GM23338 (cell line): ENCODE results near the gene SCAMP1. TPM values are rescaled to one million over a fixed set of nuclear protein-coding genes. Genes with fewer than 3 reads are reported as not detected.

ENCODE experiments used
- ATAC-seq: fragments of 200-7000 bp; cut with Tn5 transposase; 3 replicates; pipeline ENCODE4 v1.9.1; 2020
- DNase-seq: peaks from one replicate; pipeline ENCODE4 v3.0.0-alpha.2; 2015; ENCODE audit warnings: low spot score
- H2AFZ ChIP-seq: fragments of 200-600 bp; sonication (generic); 2 replicates; pipeline ENCODE4 v1.8.0; 2016; ENCODE audit warnings: antibody characterized with exemption, mild to moderate bottlenecking, moderate library complexity
- H3F3A ChIP-seq: fragments of 200-600 bp; sonication (generic); replicated peaks from 2 replicates; pipeline ENCODE4 v1.8.0; 2017; ENCODE audit warnings: antibody characterized with exemption, mixed run types, low read depth
- H3K27ac ChIP-seq: fragments of 200-600 bp; sonication (generic); 2 replicates; pipeline ENCODE4 v1.6.1; 2016; ENCODE audit warnings: low read depth
- H3K27me3 ChIP-seq: fragments of 200-600 bp; sonication (generic); 2 replicates; pipeline ENCODE4 v1.8.0; 2016; ENCODE audit warnings: mild to moderate bottlenecking, mixed run types, moderate library complexity; ENCODE audit not compliant: insufficient read depth
- H3K36me3 ChIP-seq: fragments of 200-600 bp; sonication (generic); 2 replicates; pipeline ENCODE4 v1.8.0; 2016; ENCODE audit warnings: mild to moderate bottlenecking; ENCODE audit not compliant: insufficient read depth
- H3K4me1 ChIP-seq: fragments of 200-600 bp; sonication (generic); 2 replicates; pipeline ENCODE4 v1.8.0; 2016; ENCODE audit warnings: mild to moderate bottlenecking, moderate library complexity; ENCODE audit not compliant: insufficient read depth
- H3K4me2 ChIP-seq: fragments of 200-600 bp; sonication (generic); 2 replicates; pipeline ENCODE4 v1.7.1; 2017; ENCODE audit warnings: mixed run types
- H3K4me3 ChIP-seq: fragments of 200-600 bp; sonication (generic); 2 replicates; pipeline ENCODE4 v1.6.1; 2016; ENCODE audit warnings: mixed run types
- H3K79me2 ChIP-seq: fragments of 200-600 bp; sonication (generic); replicated peaks from 2 replicates; pipeline ENCODE4 v1.8.0; 2017; ENCODE audit warnings: mild to moderate bottlenecking; ENCODE audit not compliant: insufficient read depth
- H3K9me2 ChIP-seq: fragments of 200-600 bp; sonication (generic); 2 replicates; pipeline ENCODE4 v1.8.0; 2017; ENCODE audit not compliant: insufficient read depth
- H4K20me1 ChIP-seq: fragments of 200-600 bp; sonication (generic); replicated peaks from 2 replicates; pipeline ENCODE4 v1.8.0; 2017; ENCODE audit warnings: mild to moderate bottlenecking; ENCODE audit not compliant: insufficient read depth
- H3K27ac Mint-ChIP-seq: 2 replicates; pipeline ENCODE4 v1.8.0; 2020; ENCODE audit warnings: inconsistent platforms, mild to moderate bottlenecking, moderate library complexity, mixed read lengths
- H3K27me3 Mint-ChIP-seq: 3 replicates; pipeline ENCODE4 v1.8.0; 2022; ENCODE audit warnings: low read depth, mild to moderate bottlenecking, moderate library complexity, mixed read lengths, inconsistent platforms; ENCODE audit not compliant: insufficient read depth, poor library complexity
- H3K36me3 Mint-ChIP-seq: 3 replicates; pipeline ENCODE4 v1.8.0; 2021; ENCODE audit warnings: low read depth, mild to moderate bottlenecking, inconsistent platforms, moderate library complexity, mixed read lengths
- H3K4me1 Mint-ChIP-seq: 3 replicates; pipeline ENCODE4 v1.8.0; 2020; ENCODE audit warnings: mild to moderate bottlenecking, inconsistent platforms, mixed read lengths
- H3K4me3 Mint-ChIP-seq: 3 replicates; pipeline ENCODE4 v1.8.0; 2021; ENCODE audit warnings: moderate library complexity, mild to moderate bottlenecking, inconsistent platforms, mixed read lengths
- H3K9me3 Mint-ChIP-seq: 3 replicates; pipeline ENCODE4 v1.8.0; 2020; ENCODE audit warnings: moderate library complexity, mild to moderate bottlenecking, inconsistent platforms, mixed read lengths
- EZH2 ChIP-seq: fragments of 200-600 bp; sonication (generic); IDR thresholded peaks from one replicate; pipeline ENCODE4 v1.8.0; 2017; ENCODE audit warnings: antibody characterized with exemption, mild to moderate bottlenecking, low read depth; ENCODE audit not compliant: unreplicated experiment
- EZH2phosphoT487 ChIP-seq: fragments of 200-600 bp; sonication (generic); IDR thresholded peaks from one replicate; pipeline ENCODE4 v1.8.1; 2018; ENCODE audit warnings: antibody characterized with exemption; ENCODE audit not compliant: unreplicated experiment
- JUNB ChIP-seq: IDR thresholded peaks from one replicate; pipeline ENCODE4 v1.6.1; 2016; ENCODE audit warnings: antibody characterized with exemption; ENCODE audit not compliant: unreplicated experiment
- POLR2AphosphoS5 ChIP-seq: IDR thresholded peaks from 2 replicates; pipeline ENCODE4 v1.6.1; 2016; ENCODE audit warnings: antibody characterized with exemption, low read depth
- STAT1 ChIP-seq: IDR thresholded peaks from one replicate; pipeline ENCODE4 v1.6.1; 2016; ENCODE audit warnings: antibody characterized with exemption; ENCODE audit not compliant: unreplicated experiment
- polyA plus RNA-seq: library from polyadenylated mRNA; unstranded; fragments of >200 nt; fragmentation: Nextera tagmentation; extraction: Ambion mirVana; gene quantifications from 2 replicates; pipeline ENCODE4 v1.2.1, GENCODE V29; 2016
- total RNA-seq: library from RNA; depleted of rRNA; stranded (reverse); fragments of >200 nt; shearing (Covaris generic); gene quantifications from 2 replicates; pipeline ENCODE4 v1.2.3, GENCODE V29; 2014
- TF ChIP-seq, protein P1 (sequence below): fragments of 250-450 bp; sonication (Bioruptor Pico); IDR thresholded peaks from 2 replicates; pipeline ENCODE4 v1.5.0; 2020; ENCODE audit warnings: mild to moderate bottlenecking, moderate library complexity
- TF ChIP-seq, protein P2 (sequence below): IDR thresholded peaks from one replicate; pipeline ENCODE4 v1.6.1; 2018; ENCODE audit warnings: antibody characterized with exemption; ENCODE audit not compliant: unreplicated experiment
- TF ChIP-seq, protein P3 (sequence below): IDR thresholded peaks from 2 replicates; pipeline ENCODE4 v1.6.1; 2016; ENCODE audit warnings: antibody characterized with exemption

Gene SCAMP1
- total and polyA plus RNA-seq, 2 experiments from 2014 or later = 26.8 to 53.9 TPM

DNA sequence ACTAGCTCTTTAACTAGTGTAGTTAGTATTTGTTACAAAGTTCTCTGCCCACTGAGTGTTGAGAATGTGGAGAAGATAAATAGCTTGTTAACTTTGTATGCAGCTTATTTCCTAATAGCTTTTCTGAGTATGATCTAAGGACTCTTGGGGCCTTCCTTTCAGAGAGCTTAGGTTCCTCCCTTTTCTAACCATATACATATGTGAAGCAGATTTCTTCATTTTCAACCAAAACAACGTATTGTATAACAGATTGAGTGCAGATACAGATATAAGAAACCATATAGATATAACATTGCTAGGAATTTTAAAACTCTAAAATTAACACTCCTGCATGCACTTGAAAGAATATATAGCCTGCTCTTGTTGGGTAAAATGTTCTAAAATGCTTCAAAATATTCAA is 70.4 kb downstream of the SCAMP1 start (continued):
- TF ChIP-seq, protein P1, sequence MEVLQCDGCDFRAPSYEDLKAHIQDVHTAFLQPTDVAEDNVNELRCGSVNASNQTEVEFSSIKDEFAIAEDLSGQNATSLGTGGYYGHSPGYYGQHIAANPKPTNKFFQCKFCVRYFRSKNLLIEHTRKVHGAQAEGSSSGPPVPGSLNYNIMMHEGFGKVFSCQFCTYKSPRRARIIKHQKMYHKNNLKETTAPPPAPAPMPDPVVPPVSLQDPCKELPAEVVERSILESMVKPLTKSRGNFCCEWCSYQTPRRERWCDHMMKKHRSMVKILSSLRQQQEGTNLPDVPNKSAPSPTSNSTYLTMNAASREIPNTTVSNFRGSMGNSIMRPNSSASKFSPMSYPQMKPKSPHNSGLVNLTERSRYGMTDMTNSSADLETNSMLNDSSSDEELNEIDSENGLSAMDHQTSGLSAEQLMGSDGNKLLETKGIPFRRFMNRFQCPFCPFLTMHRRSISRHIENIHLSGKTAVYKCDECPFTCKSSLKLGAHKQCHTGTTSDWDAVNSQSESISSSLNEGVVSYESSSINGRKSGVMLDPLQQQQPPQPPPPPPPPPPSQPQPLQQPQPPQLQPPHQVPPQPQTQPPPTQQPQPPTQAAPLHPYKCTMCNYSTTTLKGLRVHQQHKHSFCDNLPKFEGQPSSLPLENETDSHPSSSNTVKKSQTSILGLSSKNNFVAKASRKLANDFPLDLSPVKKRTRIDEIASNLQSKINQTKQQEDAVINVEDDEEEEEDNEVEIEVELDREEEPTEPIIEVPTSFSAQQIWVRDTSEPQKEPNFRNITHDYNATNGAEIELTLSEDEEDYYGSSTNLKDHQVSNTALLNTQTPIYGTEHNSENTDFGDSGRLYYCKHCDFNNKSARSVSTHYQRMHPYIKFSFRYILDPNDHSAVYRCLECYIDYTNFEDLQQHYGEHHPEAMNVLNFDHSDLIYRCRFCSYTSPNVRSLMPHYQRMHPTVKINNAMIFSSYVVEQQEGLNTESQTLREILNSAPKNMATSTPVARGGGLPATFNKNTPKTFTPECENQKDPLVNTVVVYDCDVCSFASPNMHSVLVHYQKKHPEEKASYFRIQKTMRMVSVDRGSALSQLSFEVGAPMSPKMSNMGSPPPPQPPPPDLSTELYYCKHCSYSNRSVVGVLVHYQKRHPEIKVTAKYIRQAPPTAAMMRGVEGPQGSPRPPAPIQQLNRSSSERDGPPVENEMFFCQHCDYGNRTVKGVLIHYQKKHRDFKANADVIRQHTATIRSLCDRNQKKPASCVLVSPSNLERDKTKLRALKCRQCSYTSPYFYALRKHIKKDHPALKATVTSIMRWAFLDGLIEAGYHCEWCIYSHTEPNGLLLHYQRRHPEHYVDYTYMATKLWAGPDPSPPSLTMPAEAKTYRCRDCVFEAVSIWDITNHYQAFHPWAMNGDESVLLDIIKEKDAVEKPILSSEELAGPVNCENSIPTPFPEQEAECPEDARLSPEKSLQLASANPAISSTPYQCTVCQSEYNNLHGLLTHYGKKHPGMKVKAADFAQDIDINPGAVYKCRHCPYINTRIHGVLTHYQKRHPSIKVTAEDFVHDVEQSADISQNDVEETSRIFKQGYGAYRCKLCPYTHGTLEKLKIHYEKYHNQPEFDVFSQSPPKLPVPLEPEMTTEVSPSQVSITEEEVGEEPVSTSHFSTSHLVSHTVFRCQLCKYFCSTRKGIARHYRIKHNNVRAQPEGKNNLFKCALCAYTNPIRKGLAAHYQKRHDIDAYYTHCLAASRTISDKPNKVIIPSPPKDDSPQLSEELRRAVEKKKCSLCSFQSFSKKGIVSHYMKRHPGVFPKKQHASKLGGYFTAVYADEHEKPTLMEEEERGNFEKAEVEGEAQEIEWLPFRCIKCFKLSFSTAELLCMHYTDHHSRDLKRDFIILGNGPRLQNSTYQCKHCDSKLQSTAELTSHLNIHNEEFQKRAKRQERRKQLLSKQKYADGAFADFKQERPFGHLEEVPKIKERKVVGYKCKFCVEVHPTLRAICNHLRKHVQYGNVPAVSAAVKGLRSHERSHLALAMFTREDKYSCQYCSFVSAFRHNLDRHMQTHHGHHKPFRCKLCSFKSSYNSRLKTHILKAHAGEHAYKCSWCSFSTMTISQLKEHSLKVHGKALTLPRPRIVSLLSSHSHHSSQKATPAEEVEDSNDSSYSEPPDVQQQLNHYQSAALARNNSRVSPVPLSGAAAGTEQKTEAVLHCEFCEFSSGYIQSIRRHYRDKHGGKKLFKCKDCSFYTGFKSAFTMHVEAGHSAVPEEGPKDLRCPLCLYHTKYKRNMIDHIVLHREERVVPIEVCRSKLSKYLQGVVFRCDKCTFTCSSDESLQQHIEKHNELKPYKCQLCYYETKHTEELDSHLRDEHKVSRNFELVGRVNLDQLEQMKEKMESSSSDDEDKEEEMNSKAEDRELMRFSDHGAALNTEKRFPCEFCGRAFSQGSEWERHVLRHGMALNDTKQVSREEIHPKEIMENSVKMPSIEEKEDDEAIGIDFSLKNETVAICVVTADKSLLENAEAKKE (CRISPR knock-in tag) = no peak
- TF ChIP-seq STAT1 (no peak), EZH2phosphoT487 (no peak), EZH2 (no peak), POLR2AphosphoS5 (no peak)

DNA sequence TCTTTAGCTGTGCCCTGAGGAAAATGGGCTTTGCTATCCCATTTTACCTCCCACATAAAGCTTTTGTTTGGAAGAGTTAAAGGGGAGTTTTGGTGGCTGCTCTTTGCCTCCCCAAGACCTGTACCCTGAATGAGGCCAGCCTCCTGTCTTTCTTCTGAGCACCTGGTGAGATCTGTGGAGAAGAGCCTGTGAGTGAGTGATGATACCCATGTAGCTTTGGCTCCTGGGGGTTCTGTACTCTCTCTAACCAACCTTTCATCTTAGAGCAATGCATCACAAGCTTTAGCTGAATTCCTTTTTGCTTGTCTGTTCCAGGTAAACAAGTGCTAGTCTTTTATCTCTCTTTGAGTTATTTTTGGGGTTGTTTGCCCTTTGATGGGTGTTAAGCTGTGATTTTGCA is 73.6 kb downstream of the SCAMP1 start:
- Histone ChIP-seq H2AFZ (no peak overlapping the region), H3K27me3 (no peaks in the 10 kb centered on the region), H3K79me2 (no peaks in the 10 kb centered on the region), H3K4me3 (no peak overlapping the region), H3K4me1 (no peaks in the 10 kb centered on the region), H3F3A (no peaks in the 10 kb centered on the region), H4K20me1 (no peaks in the 10 kb centered on the region; the same call in 1 of the 2 replicates), H3K27ac (no peak overlapping the region), H3K4me2 (no peak overlapping the region), H3K36me3 (no peaks in the 10 kb centered on the region), H3K9me2 (no peaks in the 10 kb centered on the region)
- H3K27me3 Mint-ChIP-seq = peaks cover 3% of the 10 kb centered on the region
- H3K4me1 Mint-ChIP-seq = no peaks in the 10 kb centered on the region
- H3K9me3 Mint-ChIP-seq = no peaks in the 10 kb centered on the region
- no peak overlapping the region for H3K27ac Mint-ChIP-seq
- H3K36me3 Mint-ChIP-seq = peaks cover 17% of the 10 kb centered on the region; the same call in 2 of the 3 replicates
- H3K4me3 Mint-ChIP-seq = no peak overlapping the region
- ATAC-seq (no peak), DNase-seq (no peak)
- TF ChIP-seq, protein P2, sequence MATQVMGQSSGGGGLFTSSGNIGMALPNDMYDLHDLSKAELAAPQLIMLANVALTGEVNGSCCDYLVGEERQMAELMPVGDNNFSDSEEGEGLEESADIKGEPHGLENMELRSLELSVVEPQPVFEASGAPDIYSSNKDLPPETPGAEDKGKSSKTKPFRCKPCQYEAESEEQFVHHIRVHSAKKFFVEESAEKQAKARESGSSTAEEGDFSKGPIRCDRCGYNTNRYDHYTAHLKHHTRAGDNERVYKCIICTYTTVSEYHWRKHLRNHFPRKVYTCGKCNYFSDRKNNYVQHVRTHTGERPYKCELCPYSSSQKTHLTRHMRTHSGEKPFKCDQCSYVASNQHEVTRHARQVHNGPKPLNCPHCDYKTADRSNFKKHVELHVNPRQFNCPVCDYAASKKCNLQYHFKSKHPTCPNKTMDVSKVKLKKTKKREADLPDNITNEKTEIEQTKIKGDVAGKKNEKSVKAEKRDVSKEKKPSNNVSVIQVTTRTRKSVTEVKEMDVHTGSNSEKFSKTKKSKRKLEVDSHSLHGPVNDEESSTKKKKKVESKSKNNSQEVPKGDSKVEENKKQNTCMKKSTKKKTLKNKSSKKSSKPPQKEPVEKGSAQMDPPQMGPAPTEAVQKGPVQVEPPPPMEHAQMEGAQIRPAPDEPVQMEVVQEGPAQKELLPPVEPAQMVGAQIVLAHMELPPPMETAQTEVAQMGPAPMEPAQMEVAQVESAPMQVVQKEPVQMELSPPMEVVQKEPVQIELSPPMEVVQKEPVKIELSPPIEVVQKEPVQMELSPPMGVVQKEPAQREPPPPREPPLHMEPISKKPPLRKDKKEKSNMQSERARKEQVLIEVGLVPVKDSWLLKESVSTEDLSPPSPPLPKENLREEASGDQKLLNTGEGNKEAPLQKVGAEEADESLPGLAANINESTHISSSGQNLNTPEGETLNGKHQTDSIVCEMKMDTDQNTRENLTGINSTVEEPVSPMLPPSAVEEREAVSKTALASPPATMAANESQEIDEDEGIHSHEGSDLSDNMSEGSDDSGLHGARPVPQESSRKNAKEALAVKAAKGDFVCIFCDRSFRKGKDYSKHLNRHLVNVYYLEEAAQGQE = no peak
- TF ChIP-seq POLR2AphosphoS5 = no peak
- TF ChIP-seq, protein P3, sequence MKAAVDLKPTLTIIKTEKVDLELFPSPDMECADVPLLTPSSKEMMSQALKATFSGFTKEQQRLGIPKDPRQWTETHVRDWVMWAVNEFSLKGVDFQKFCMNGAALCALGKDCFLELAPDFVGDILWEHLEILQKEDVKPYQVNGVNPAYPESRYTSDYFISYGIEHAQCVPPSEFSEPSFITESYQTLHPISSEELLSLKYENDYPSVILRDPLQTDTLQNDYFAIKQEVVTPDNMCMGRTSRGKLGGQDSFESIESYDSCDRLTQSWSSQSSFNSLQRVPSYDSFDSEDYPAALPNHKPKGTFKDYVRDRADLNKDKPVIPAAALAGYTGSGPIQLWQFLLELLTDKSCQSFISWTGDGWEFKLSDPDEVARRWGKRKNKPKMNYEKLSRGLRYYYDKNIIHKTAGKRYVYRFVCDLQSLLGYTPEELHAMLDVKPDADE = no peak
- no peak for TF ChIP-seq JUNB
